HL-60 (cell line): ENCODE data around the gene EXOSC10.

Source experiments
- DNase-seq, 2 experiments: peaks; one replicate each; pipeline ENCODE4 v3.0.0-alpha.2; 2010 to 2020; ENCODE audit warnings: low read depth in 1 of 2, low spot score in 1 of 2
- H3K27ac ChIP-seq: fragments of 250-450 bp; sonication (Bioruptor Pico); replicated peaks from 2 replicates; pipeline ENCODE4 v1.5.1; 2020; ENCODE audit warnings: mild to moderate bottlenecking, moderate library complexity
- H3K27me3 ChIP-seq: fragments of 250-450 bp; sonication (Bioruptor Pico); 2 replicates; pipeline ENCODE4 v1.5.1; 2021; ENCODE audit warnings: mild to moderate bottlenecking, moderate library complexity; ENCODE audit not compliant: insufficient read depth, poor library complexity, severe bottlenecking
- H3K4me3 ChIP-seq: replicated peaks from 2 replicates; pipeline ENCODE4 v1.5.1; 2011; ENCODE audit warnings: mild to moderate bottlenecking, control low read depth, low read length; ENCODE audit not compliant: insufficient read depth
- GABPA ChIP-seq: IDR thresholded peaks from 2 replicates; pipeline ENCODE4 v1.6.1; 2012; ENCODE audit warnings: low read depth
- POLR2AphosphoS5 ChIP-seq: IDR thresholded peaks from 2 replicates; pipeline ENCODE4 v1.6.1; 2012; ENCODE audit warnings: low read depth
- SPI1 ChIP-seq: IDR thresholded peaks from 2 replicates; pipeline ENCODE4 v1.6.1; 2012; ENCODE audit warnings: low read depth, mild to moderate bottlenecking, borderline replicate concordance
- TF ChIP-seq, protein P1 (sequence below): IDR thresholded peaks from 2 replicates; pipeline ENCODE4 v1.6.1; 2012; ENCODE audit warnings: low read depth; ENCODE audit not compliant: insufficient replicate concordance
- TF ChIP-seq, protein P2 (sequence below): IDR thresholded peaks from one replicate; pipeline ENCODE4 v1.5.1; 2011; ENCODE audit warnings: low read length, control low read depth, inconsistent platforms; ENCODE audit not compliant: insufficient read depth

Gene EXOSC10

GRCh38 chr1:11134251-11134897 is 34.7 kb upstream of the EXOSC10 start:
- H3K27ac ChIP-seq, result no peak overlapping the region
- TF ChIP-seq GABPA, result no peak
- TF ChIP-seq POLR2AphosphoS5, result no peak
- TF ChIP-seq, protein P1, sequence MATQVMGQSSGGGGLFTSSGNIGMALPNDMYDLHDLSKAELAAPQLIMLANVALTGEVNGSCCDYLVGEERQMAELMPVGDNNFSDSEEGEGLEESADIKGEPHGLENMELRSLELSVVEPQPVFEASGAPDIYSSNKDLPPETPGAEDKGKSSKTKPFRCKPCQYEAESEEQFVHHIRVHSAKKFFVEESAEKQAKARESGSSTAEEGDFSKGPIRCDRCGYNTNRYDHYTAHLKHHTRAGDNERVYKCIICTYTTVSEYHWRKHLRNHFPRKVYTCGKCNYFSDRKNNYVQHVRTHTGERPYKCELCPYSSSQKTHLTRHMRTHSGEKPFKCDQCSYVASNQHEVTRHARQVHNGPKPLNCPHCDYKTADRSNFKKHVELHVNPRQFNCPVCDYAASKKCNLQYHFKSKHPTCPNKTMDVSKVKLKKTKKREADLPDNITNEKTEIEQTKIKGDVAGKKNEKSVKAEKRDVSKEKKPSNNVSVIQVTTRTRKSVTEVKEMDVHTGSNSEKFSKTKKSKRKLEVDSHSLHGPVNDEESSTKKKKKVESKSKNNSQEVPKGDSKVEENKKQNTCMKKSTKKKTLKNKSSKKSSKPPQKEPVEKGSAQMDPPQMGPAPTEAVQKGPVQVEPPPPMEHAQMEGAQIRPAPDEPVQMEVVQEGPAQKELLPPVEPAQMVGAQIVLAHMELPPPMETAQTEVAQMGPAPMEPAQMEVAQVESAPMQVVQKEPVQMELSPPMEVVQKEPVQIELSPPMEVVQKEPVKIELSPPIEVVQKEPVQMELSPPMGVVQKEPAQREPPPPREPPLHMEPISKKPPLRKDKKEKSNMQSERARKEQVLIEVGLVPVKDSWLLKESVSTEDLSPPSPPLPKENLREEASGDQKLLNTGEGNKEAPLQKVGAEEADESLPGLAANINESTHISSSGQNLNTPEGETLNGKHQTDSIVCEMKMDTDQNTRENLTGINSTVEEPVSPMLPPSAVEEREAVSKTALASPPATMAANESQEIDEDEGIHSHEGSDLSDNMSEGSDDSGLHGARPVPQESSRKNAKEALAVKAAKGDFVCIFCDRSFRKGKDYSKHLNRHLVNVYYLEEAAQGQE, result no peak
- TF ChIP-seq, protein P2, sequence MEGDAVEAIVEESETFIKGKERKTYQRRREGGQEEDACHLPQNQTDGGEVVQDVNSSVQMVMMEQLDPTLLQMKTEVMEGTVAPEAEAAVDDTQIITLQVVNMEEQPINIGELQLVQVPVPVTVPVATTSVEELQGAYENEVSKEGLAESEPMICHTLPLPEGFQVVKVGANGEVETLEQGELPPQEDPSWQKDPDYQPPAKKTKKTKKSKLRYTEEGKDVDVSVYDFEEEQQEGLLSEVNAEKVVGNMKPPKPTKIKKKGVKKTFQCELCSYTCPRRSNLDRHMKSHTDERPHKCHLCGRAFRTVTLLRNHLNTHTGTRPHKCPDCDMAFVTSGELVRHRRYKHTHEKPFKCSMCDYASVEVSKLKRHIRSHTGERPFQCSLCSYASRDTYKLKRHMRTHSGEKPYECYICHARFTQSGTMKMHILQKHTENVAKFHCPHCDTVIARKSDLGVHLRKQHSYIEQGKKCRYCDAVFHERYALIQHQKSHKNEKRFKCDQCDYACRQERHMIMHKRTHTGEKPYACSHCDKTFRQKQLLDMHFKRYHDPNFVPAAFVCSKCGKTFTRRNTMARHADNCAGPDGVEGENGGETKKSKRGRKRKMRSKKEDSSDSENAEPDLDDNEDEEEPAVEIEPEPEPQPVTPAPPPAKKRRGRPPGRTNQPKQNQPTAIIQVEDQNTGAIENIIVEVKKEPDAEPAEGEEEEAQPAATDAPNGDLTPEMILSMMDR, result no peak
- H3K4me3 ChIP-seq, result no peak overlapping the region
- DNase-seq, result no peak
- H3K27me3 ChIP-seq, result no peaks in the 10 kb centered on the region

DNA sequence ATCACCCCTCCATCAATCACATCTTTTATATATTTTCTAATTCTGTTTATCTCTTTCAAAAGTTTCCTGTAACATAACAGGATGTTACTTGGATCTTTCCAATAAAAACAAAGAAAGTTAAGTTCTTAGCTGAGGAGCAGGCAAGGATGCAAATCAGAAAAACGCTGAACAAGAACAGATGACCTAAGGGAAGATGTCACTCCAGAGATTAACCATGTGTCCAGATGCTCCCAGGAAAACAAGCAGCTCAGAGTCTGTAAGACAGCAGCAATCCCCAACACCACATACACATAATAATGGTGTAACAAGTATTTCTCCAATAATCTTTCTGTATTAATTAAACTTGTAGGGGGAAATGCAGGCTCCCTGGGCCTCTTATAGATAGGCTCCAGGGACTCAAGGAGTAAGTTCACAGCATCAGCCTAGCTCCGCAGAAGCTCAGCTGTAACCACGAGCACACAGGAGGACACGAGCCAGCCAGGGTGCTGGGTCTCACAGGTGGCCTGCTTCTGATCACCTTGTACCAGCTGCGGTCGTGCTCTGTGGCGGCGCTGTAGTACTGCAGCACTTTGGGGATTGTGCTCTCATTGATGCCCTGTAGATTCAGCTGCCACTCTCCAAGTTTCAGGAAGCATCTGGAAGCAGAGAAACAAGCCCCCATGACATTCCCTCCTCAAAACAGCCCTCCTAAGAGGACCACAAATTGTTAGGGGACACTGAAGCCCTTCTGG is 33.1 kb upstream of the EXOSC10 start:
- TF ChIP-seq GABPA (no peak), SPI1 (no peak), POLR2AphosphoS5 (no peak)
- TF ChIP-seq, protein P1, result no peak
- TF ChIP-seq, protein P2, result no peak
- H3K27me3 ChIP-seq, result no peaks in the 10 kb centered on the region
- no peak overlapping the region for H3K27ac ChIP-seq
- DNase-seq, result no peak
- no peak overlapping the region for H3K4me3 ChIP-seq

DNA sequence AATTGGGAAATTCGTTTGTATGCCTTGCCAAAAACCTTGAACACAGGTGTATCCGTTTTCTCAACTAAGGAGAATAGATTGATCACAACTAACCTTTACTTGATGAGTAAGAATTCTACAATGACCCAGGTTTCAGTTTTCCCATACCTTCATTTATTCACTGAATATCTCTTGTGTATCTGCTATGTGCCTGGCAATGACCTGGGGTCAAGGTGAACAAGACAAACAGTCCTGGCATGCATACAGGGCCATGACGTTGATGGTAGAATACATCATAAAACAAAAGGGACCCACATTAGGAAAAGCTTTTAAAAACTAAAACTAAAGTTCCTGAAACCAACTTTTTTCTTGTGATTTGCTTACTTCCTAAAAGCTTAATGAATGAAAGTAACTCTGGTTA is 32.1 kb upstream of the EXOSC10 start:
- TF ChIP-seq, protein P1, result no peak
- TF ChIP-seq GABPA (no peak), SPI1 (no peak), POLR2AphosphoS5 (no peak)
- TF ChIP-seq, protein P2, result no peak
- DNase-seq, result no peak
- H3K27ac ChIP-seq, result no peak overlapping the region
- no peaks in the 10 kb centered on the region for H3K27me3 ChIP-seq
- H3K4me3 ChIP-seq, result no peak overlapping the region
